Stimulated activated CD4-positive, alpha-beta T cell treated with anti-CD3 and anti-CD28 coated beads, Interleukin-4, amount 100 ng/mL, for 48 hours (primary cell): ENCODE data around the gene KCNAB1.
"Not testable (repeated sequence)": the region's sequence is repeated elsewhere in the genome, so short reads cannot be mapped to it uniquely, and the experiment has no call there.

Experiments used
- DNase-seq, 2 donors: peaks; one replicate each; pipeline ENCODE4 v3.0.0-alpha.2; 2020; ENCODE audit warnings: low read depth in 2 of 2

KCNAB1 gene

DNA sequence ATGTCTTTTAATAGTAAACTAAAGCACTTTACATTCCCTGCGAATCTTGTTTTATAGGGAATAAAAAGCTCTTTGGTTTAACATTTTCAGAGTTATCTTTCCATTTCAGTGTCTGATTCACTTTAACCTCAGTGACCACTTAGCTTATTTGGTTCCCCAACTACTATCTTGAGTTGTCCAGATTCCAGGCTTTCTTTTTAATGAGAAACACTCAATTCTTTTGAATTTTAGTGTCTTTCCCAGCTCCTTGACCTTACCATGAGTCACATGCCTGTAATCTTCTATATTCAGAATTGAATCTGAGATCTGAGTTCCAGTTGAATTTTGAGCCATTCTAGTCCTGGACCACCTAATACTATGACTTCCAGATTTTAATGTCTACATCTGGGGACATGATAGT, 144.4 kb downstream of the KCNAB1 start:
- no peak for DNase-seq

DNA sequence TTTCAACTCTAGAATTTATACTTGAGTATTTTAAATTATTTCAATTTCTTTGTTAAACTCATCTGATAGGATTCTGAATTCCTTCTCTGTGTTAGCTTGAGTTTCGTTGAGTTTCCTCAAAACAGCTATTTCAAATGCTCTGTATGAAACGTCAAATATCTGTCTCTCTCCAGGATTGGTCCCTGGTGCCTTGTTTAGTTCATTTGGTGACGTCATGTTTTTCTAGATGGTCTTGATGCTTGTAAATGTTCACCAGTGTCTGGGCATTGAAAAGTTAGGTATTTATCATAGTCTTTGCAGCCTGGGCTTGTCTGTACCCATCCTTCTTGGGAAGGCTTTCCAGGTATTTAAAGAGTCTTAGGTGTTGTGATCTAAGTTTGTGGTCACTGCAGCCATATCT, 151.1 kb downstream of the KCNAB1 start:
- no peak for DNase-seq

DNA sequence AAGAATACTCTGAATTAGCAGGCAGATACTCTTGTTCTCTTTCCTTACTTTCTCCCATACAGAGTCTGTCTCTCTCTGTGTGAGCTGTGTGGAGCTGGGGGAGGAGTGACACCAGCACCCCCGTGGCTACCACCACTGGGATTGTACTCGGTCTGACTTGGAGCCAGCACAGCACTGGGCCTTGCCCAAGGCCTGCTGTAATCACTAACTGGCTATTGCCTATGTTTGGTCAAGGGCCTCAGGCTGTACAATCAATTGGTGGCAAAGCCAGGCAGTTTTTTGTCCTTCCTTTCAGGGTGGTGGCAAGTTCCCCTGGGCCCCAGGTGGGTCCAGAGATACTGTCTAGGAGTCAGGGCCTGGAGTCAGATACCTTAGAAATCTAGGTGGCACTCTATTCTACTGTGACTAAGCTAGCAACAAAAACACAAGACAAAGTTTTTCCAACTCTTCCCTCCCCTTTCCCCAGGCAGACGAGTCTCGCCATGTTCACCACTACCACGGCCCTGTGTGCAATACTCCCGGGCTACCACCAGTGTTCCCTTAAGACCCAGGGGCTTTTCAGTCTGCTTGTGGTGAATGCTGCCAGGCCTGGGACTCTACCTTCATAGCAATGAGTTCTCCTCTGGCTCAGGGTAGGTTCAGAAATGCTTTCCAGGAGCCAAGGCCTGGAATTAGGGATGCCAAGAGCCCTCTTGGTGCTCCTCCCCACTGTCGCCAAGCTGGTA, 151.8 kb downstream of the KCNAB1 start:
- DNase-seq: no peak

DNA sequence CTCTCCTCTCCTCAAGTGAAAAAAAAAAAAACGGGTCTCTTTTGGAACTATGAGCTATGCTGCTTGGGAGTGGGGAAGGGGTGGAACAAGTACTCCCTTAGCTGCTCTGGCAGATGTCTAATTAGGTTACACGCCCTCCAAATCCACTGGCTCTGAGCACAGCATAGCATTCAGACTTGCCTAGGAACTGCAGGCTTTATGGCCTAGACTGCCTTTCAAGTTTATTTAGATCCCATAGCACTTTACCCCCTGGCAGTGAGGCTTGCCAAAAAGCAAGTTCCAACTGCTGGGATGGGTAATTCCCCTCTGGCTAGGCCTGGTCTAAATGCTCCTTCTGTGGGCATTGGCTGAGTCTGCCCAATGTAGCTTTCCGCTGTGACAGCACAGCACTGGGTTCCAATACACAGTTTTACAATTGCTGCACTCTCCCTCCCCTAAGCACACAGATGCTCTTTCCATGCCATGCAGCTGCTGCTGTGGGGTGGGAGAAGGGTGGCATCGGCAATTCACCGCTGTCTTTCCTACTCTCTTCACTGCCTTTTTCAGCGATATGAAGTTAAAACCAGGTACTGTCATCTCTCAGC, 152.8 kb downstream of the KCNAB1 start:
- DNase-seq: no peak

DNA sequence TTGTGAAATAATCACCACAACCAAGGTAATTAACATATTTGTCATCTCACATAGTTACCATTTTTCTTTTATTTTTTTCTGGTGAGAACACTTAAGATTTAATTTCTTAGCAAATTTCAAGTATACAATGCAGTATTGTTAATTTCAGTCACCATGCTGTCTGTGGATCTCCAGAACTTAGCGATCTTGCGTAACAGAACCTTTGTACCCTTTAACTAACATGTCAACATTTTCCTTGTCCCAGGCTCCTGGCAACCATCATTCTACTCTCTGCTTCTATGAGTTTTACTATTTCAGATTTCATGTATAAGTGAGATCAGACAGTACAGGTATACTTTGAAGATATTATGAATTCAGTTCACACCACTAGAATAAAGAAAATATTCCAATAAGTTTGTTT, 154.4 kb downstream of the KCNAB1 start:
- no peak for DNase-seq

DNA sequence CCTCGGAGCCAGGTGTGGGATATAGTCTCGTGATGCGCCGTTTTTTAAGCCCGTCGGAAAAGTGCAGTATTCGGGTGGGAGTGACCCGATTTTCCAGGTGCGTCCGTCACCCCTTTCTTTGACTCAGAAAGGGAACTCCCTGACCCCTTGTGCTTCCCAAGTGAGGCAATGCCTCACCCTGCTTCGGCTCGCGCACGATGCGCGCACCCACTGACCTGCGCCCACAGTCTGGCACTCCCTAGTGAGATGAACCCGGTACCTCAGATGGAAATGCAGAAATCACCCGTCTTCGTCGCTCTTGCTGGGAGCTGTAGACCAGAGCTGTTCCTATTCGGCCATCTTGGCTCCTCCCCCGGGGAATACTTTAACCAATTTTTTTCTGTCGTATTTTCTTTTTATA, 164.3 kb downstream of the KCNAB1 start:
- DNase-seq: not testable (repeated sequence)

DNA sequence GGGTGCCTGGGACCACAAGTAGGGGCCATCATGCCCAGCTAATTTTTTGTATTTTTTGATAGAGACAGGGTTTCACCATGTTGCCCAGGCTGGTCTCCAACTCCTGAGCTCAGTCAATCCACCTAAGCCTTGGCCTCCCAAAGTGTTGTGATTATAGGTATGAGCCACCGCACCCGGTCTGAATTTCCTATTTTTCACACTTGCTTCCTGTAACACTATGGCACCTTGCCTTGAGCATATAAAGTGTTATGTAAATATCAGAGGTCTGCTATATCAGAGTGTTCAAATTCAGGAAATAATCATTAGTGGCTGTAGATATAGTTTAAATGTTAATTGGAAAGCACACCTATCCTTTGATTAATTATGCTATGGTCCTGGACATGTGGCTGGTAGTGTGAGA, 165.2 kb downstream of the KCNAB1 start:
- DNase-seq: no peak

DNA sequence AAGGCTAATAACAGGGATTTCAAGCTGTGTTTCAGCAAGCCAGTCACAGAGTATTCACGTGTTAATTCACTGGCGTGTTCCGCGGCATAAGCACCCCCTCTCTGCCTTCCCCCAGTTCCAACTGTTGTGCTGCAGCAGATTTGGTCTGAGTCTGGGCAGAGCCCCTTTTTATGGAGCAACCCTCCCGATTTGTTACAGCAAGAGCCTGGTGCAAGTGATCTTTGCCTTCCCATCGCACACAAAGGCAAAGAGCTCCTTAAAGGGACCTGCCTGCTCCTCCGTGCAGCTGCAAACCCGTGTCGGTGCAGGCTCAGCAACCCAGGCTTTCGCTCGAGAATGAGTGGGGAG, 170.5 kb downstream of the KCNAB1 start:
- DNase-seq: no peak

DNA sequence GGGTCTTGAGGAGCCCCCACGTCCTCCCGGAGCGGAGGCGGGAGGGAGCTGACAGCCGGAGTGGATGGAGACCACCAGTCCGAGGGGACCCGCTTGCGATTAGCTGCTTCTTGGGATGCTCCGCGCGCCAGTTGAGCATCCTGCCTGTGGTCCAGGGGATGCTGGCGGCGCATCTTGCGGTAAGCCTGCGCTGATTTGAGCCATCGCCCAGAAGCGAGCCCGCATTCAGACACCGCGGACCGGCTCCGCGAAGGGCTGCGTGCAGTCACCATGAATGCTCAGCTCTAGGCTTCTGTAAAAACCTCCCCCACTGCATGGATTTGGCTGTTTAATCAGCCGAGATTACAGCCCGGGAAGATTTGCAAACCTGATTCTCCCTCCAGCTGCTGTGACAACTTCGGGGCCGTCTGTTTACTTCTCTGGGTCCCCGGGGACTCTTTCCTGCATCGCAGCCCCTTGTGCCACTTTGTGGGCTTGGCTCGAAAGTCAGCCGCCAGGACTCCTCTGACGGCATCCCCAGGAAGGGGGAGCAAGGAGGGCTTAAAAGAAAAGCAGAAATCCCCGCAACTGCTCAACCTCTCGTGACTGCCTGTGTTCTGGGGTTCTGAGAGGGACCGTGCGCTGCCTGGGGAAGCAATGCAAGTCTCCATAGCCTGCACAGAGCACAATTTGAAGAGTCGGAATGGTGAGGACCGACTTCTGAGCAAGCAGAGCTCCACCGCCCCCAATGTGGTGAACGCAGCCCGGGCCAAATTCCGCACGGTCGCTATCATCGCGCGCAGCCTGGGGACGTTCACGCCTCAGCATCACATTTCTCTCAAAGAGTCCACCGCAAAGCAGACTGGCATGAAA, 171.1 kb downstream of the KCNAB1 start:
- no peak for DNase-seq

DNA sequence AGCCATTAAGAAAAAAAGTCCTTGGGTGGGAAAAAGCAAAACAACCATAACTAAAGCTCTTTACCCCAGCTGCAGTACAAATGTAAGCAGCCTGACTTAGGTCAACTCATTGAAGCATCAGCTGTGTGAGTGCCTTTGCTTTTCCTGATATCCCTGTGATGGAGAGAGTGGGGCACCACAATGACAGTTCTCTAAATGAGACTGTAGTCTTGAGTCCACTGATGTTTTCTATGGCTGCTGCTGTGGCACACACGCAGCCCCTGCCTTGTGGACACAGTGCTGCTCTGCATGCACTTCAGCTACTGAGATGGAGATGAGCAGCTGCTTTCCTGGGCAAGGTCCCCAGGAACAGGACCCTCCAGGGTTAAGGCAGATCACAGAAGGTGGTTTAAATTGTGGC, 173.2 kb downstream of the KCNAB1 start:
- no peak for DNase-seq

DNA sequence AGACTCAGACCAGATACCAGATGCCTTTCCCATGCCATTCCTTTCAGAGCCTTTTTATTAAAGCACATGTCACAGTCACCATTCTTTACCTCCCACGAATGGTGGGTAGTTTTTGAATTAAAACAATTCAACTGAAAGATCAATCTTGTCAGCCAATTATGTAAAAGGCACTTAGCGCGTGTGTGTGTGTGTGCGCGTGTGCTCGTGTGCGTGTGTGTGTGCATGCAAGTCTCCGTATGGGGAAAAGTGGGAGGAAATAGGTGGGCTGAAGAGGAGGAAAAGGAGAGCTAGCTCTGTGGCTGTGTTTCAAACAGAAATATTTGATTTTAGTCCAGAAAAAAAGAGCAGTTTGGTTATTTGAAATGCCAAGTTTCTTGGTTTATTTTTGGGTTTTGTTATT, 177.2 kb downstream of the KCNAB1 start:
- no peak for DNase-seq

DNA sequence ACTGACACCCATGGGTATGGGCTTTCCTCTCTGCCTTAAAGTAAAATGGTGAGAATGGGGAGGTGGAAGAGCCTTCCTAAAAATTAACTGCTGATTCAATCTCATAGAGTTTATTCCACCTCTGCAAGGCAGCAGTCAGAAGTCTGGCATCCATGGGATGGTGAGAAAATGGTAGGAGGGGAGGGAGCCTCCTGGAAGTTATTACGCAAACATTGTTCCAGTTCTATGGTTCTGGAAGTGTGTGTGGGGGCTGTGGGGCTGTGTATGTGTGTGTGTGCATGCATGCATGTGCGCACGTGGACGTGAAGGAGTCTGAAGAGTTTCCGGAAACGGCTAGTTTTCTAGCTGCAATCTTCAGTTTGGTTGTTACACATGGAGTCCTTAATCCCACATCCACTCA, 177.6 kb downstream of the KCNAB1 start:
- DNase-seq: no peak

DNA sequence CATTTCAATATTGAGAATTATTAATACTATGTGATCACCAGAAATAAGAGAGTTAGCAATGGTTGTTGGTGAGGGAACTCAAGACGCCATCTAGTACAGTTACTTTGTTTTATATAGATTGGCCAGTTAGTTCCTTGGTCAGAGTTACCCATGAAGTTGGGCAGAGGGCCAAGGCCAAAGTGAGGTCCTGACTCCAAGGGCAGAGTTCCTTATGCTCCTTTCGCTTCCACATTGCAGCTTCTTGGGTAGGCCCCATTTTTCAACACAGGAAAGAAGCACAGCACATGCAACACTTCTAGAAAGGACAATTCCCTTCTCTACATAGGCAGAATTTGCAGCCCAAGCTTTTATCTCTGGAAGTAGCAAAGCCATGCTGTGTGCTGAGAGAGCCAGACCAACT, 178.6 kb downstream of the KCNAB1 start:
- DNase-seq: no peak

DNA sequence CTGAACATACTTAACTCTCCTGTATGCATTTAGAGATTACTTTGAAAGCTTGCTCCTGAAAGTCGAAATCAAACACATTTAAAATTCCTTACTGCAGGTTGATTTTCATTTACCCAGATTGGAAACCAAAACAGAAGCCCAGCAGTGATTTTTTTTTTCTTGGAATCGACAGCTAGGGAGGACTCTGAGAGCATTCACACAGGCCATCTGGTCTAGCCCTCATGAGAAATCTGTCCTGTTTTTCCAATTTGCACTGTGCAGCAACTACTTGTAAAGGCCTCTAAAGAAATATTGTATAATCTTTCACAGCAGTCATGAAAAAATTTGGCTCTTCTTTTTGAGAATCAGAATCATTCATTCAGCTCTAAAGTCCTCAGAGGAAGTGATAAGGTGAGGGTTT, 179.2 kb downstream of the KCNAB1 start:
- no peak for DNase-seq

DNA sequence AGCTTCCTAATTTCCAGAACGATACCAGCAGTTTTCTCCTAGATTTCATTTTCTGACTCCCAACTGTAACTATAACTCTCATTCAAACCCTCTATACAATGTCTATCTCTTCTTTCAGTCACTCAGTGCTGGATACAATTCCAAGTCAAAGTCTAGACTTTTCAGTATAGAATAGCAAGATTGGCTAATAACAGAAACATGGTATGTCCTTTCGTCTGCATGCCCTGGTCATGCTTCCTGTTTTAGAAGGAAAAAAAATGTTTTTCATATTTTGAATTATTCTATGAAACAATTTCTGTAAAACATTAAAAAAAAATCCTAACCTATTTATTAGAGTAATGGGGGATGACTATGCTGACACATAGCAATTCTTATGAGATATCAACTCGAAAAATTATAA, 180.0 kb downstream of the KCNAB1 start:
- DNase-seq: no peak

DNA sequence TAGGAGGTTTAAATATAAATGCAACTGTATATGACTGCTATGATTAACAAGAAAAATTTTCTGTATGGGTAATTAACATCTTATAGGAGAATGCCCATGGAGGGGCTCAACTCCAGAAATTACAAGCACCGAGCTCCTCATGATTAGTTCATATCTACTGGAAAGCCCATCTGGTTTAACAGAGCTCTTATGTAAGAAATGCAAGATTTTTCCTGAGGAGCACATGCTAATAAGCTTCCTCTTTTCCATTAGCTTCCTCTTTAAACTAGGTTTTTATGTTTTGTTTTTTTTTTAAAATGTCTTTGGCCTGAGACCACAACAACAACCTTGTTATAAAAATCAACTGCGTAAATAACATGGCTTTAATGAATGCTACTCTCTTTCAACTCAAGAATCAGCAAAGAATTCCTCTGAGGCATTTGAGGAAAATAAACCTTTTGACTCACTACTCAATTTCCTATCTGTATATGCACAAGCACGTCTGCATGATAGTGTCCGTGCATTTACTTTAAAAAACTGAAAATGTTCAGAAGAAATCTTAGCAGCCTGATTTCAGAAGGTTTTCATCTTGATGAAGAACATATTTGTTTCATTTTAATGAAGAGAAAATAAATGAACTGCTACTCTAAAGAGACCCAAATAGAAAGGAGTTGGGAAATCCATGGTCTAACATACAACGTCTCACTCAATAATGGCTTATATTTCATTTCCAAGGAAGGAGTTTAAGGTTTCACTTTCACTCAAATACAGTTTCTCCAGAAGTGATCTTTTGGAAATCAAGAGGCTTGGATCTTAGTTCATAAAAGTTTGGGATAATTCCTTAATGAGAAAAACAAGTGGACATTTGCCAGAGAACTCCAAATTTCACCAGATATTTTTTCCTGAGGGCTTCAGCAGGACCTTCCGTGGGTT, 180.8 kb downstream of the KCNAB1 start:
- DNase-seq: no peak

DNA sequence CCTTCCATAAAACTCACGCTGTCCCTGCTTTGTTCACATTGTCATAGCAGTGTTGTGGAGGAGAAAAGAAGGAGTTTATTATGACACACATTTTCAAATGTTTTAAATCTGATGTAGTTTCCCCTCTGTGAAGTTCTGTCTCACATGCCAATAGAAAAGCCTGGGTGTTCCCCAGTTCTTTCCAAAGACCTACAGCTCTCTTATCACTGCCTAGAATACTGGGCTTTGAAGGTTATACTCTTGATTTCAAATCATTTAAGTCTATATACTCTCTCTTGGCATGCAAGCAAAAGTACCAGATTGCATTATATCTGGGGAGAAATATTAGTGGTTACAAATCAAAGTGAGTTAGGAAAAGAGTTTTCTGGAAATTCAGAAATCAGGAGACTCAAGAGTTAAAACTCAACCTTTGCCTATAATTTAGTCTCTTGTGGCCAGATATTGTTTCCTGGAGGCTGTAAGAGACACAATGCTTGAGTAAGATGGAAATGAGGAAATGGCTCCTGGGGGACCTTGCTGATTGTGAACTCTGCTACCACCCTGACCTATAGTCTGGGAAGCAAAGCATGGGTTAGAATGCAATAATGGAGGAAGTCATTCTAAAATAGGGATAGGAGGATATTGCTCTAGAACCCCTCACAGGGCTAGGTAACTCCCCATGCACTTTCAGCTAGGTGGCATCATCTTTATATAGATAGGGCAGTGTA, 182.8 kb downstream of the KCNAB1 start:
- no peak for DNase-seq

DNA sequence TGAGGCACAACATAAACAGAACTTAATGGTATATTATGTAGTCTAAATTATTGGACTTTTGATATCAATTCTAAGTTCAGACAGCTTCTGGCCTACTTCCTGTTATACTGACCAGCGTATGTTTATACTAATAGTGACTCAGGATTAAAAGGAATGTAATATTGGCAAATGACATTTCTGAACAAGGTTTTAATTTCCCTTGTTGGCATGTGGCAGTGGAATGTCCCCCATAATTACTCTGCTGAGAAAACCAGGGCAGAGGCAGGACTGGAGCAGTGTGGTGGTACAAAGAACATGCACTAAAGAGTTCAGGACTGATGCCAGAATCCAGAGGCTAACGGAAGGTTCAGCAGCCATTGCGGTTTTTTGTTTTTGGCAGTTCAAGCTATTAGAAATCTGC, 184.0 kb downstream of the KCNAB1 start:
- no peak for DNase-seq

DNA sequence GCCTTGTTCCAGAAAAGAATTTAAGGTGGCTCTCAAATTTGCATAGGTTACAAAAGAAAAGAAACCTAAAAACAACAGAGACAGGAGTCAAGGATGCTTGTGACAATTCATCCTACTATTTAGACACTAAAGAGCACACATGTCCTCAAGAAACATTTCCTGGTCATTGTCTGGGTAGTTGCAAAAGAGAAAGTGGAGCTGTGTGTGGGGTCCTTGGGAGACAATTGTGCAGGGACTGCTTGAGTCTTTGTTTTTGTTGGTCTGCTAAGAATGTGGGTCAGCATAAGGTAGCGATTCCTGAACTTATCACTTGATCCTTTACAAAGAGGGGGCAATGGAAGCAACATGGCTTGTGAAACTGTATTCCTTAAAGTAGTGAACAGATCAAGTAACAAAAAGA, 185.3 kb downstream of the KCNAB1 start:
- no peak for DNase-seq

DNA sequence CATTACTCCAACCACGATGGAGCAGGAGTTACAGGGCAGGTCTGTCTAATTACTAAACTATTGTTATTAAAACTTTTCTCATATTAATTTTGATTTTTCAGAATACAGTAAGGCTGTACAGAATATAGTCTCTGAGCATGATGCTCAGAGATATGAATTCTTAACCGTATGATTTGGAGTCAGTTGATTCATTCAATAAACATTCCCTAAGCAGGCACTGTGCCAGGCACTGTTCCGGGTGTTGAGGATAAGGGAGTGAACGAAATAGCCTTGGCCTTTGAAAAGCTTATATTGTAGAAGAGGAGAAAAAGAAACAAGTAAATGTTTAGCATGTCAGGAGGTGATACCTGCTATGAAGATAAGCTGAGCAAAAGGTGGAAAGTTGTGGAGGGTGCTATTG, 187.3 kb downstream of the KCNAB1 start:
- DNase-seq: no peak

DNA sequence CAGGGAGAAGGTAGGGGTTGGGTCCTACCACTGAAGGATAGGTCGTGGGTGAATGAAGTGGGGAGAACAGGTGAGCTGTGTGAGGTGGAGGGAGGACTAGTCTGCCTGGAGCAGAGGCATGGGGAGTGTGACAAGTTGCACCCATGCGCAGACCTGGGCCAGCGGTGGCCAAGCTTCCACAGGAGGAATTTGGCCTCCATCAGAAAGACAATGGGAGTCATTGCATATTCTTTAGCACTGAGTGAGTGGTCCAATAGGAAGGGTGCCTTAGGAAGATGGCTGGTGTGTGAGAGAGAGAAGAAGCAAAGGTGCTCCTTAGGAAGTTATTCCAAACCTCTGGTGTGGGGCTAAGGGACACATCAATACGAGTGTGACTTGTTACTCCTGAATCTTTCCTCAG, 191.1 kb downstream of the KCNAB1 start:
- DNase-seq: no peak
